Measurements from ENCODE around the gene MMS19.

The MMS19 gene

DNA sequence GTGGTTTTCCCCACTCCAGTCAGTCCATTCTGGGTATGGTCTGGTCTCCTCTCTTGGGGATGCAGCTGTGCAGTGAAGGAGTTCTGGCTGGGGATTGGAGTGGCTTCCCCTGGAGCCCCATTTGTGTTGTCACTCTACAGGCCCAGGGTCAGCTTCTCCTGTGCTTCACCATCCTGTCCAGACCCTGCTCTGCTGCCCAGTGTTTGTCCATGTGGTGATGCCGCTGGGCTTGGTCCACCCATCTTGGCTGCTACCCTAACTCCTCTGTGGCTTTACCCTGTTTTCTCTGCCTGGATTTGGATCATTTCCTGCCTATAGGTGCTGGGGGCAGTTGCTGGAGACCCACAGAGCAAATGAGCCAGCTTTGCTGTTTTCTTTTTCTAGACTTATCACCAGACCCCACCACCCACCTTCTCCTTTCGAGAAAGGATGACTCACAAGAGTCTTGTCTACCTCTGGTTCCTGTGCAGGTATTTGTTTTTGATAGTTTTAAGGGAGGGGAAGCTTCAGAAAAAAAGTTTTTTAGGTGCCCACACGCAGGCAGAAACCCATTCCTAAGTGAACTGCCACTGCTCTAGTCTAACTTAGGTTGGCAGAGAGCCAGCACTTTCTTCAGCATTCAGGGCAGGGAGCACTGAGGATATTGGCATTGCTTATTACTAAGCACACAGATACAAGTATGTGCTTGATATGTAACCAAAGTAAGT, 43.7 kb downstream of the MMS19 start:
- DNase-seq (ENCODE audit: low read depth) = no peak
- no peak overlapping the region for H3K4me3 ChIP-seq (ENCODE audit: low read length)
- TF ChIP-seq, protein P1, sequence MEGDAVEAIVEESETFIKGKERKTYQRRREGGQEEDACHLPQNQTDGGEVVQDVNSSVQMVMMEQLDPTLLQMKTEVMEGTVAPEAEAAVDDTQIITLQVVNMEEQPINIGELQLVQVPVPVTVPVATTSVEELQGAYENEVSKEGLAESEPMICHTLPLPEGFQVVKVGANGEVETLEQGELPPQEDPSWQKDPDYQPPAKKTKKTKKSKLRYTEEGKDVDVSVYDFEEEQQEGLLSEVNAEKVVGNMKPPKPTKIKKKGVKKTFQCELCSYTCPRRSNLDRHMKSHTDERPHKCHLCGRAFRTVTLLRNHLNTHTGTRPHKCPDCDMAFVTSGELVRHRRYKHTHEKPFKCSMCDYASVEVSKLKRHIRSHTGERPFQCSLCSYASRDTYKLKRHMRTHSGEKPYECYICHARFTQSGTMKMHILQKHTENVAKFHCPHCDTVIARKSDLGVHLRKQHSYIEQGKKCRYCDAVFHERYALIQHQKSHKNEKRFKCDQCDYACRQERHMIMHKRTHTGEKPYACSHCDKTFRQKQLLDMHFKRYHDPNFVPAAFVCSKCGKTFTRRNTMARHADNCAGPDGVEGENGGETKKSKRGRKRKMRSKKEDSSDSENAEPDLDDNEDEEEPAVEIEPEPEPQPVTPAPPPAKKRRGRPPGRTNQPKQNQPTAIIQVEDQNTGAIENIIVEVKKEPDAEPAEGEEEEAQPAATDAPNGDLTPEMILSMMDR (conservative IDR thresholded peaks at IDR 0.05; ENCODE audit: low read length) = no peak

- no peak overlapping the region for H3K4me3 ChIP-seq (ENCODE audit: low read length)
- TF ChIP-seq, protein P1 (conservative IDR thresholded peaks at IDR 0.05; ENCODE audit: low read length) = no peak
- no peak for DNase-seq (ENCODE audit: low read depth)
Observed at GRCh38 chr10:97452352-97452751, 45.9 kb downstream of the MMS19 start.

GRCh38 chr10:97451605-97452004, 46.6 kb downstream of the MMS19 start:
- TF ChIP-seq, protein P1 (conservative IDR thresholded peaks at IDR 0.05; ENCODE audit: low read length) = no peak
- H3K4me3 ChIP-seq (ENCODE audit: low read length) = no peak overlapping the region
- no peak for DNase-seq (ENCODE audit: low read depth)

- H3K4me3 ChIP-seq (ENCODE audit: low read length) = no peak overlapping the region
- TF ChIP-seq, protein P1 (conservative IDR thresholded peaks at IDR 0.05; ENCODE audit: low read length) = no peak
- no peak for DNase-seq (ENCODE audit: low read depth)
Observed at GRCh38 chr10:97450828-97451227, 47.4 kb downstream of the MMS19 start.

DNA sequence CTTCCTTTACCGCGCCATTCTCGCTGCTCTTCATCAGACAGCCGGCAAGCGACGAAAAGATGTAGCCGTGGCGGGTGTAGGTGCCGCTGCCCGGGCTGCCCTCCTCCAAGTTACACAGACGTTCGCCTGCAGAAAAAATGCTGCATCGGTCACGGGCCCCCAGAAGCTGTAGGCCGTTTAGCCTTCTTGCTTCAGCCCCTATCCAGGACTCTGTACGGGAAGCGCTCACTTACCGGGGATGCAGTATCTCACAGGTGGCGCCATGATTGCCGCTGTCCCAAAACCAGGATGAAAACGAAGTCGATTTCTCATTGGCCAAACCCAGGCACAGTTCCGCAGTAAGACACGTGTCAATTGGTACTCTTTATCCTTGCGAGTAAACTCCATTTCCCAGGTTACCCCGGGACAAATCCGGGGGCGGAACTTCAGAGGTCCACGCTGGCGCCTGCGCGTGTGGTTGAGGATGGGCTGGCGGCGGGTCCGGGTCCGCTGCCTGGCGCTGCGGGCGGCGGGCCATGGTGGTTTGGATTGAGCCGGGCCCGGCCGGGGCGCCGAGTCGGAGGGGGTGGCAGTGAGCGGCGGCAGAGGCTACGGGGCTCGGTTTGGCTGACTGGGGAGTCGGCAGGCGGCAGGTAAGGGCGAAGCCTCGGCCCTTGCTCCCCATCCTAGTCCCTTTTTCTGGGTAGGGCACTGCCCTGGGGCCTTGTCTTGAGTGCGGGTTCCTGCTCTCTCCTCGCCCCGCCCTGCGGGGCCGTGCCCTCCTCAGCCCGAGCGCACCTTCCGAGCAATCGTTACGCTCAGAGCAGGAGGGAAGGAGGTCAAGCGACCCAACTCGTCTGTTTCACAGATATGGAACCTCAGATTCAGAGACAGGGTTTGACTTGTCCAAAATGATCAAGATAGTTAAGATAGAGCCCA, 52.2 kb downstream of the MMS19 start, which contains the start of the genes EXOSC1 and ZDHHC16:
Gene EXOSC1 (minus strand): TSS at position 285 of the 918 bp plus-strand sequence. CDS start 21 bp downstream, at position 264.
Gene ZDHHC16 (plus strand): TSS at position 454 of the 918 bp plus-strand sequence. CDS start 5,501 bp downstream, outside the sequence.
- peak within 1 kb of the TSS; percentile 98 for H3K4me3 ChIP-seq (ENCODE audit: low read length)
- TF ChIP-seq, protein P1 (conservative IDR thresholded peaks at IDR 0.05; ENCODE audit: low read length) = no peak
- peak; percentile 94 for DNase-seq (ENCODE audit: low read depth)

DNA sequence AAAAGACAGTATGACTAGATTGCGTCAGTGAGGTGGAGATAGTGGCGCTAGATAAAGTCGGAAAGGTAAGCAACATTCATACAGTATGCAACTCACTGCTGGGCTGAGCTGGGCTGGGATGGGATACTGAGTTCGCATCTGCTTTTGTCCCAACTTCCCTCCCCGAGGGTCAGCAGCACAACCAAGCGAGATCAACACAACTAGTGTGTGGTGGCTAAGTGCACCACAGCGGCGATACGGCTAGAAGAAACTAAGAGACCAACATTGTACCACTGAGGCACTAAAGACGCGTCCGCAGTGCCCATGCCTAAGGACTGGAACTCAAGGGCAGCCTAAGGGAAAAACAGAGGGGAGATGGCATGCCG, 52.9 kb downstream of the MMS19 start:
- H3K4me3 ChIP-seq (ENCODE audit: low read length) = peak overlapping the region; percentile 98
- no peak for DNase-seq (ENCODE audit: low read depth)
- TF ChIP-seq, protein P1 (conservative IDR thresholded peaks at IDR 0.05; ENCODE audit: low read length) = no peak
